Stimulated activated CD4-positive, alpha-beta T cell treated with anti-CD3 and anti-CD28 coated beads, TNF-alpha, amount 100 ng/mL, for 4 hours (primary cell): Measurements from ENCODE around the gene SLC25A12.
"Not testable (repeated sequence)": the region's sequence is repeated elsewhere in the genome, so short reads cannot be mapped to it uniquely, and the experiment has no call there.

ENCODE experiments used
- DNase-seq, 3 experiments: peaks; one replicate each; pipeline ENCODE4 v3.0.0-alpha.2; 2020; ENCODE audit warnings: low read depth in 3 of 3

Gene SLC25A12

GRCh38 chr2:171830039-171830438 is 64.0 kb downstream of the SLC25A12 start:
- no peak for DNase-seq

DNA sequence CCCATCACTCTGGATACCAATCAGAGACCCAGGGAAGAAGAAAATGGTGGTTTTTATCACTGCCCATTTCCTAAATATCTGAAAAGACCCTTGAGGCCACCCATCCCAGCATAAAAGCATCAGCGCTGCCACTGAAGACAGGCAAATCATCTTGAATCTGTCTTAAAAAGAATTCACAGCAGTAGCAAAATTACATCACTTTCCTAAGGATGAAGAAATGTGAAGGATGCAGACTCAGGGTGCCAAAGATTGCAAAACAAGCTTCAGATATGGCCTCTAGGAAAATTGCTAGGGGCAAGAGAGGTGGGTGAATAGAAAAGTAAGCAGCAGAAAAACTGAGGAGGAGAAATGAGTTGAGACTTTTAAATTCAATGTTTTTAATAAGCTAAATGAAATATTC is 70.0 kb downstream of the SLC25A12 start:
- no peak for DNase-seq

- no peak for DNase-seq
Measured at GRCh38 chr2:171822525-171823322, 71.3 kb downstream of the SLC25A12 start.

GRCh38 chr2:171819453-171819852 is 74.6 kb downstream of the SLC25A12 start:
- no peak for DNase-seq

DNA sequence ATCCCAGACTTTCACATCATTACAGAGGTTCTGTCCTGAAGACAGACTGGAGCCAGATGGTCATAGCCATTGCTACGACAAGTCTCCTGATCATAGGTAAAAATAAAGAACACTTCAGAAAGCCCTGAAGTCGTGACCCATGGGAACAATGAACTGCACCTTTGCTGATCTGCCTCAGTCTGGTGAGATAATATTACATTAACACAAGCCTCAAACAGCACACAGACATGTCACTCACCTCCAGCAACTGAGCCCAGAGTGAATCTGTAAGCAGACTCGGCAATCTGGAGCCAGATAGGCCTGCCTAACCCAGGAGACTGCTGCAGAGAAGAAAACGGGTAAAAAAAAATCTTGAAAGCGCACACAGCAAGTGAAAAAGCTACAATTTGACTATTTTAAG is 79.2 kb downstream of the SLC25A12 start:
- DNase-seq = no peak

DNA sequence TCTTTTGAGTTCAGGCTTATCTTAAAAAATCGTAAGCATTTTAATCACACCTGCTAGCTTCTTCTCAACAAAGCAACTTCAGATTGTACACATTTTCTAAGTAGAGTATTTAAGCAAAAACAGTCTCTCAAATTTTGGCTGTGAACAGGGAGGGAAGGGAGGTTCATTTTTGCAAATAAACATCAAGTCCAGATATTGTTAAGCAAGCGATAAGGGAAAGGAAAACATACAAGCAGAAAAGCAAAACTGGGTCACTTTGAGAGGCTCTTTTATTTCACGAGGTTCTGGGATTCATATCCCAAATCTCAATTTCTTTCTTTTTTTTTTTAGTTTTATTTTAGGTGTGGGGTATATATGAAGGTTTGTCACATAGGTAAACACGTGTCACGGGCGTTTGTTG is 79.9 kb downstream of the SLC25A12 start:
- no peak for DNase-seq

DNA sequence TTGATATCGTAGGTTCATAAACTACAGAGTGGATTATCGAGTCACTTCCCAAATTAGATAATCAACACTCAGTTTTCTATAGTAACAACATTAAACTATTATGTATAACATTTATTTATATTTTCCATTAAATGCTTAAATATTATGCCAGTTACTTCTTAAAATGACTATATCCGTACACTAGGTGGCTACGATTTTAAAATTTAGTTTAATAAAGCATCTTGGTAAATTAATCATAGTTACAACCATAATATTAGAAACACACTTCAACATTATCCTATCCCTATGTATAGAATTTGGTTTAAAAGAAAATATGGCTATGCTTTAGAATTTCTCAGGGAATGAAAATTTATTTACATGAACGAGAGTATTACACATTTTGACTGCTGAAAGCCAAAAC is 80.3 kb downstream of the SLC25A12 start:
- no peak for DNase-seq

DNA sequence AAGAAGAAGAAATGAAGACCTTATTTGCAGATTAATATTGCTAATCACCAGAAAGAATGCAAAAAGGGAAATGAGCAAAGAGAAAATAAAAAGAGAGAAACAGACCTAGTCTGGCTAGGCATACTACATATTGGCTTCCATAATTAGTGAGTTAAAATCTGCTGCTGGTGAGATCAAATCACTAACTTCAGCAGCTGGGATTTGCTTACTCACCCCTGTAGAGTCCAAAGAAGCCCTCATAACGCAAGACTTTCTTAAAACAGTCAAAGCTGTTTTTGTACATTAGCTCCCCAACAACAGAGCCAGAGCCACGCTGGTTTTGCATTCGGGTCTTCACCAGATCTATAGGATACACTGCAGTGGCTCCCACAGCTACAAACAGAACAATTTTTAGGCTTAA is 80.9 kb downstream of the SLC25A12 start:
- no peak for DNase-seq

GRCh38 chr2:171811245-171811628 is 82.8 kb downstream of the SLC25A12 start:
- no peak for DNase-seq

GRCh38 chr2:171810422-171811244 is 83.4 kb downstream of the SLC25A12 start:
- DNase-seq = no peak

- not testable (repeated sequence) for DNase-seq
Measured at GRCh38 chr2:171808885-171809284, 85.2 kb downstream of the SLC25A12 start.

DNA sequence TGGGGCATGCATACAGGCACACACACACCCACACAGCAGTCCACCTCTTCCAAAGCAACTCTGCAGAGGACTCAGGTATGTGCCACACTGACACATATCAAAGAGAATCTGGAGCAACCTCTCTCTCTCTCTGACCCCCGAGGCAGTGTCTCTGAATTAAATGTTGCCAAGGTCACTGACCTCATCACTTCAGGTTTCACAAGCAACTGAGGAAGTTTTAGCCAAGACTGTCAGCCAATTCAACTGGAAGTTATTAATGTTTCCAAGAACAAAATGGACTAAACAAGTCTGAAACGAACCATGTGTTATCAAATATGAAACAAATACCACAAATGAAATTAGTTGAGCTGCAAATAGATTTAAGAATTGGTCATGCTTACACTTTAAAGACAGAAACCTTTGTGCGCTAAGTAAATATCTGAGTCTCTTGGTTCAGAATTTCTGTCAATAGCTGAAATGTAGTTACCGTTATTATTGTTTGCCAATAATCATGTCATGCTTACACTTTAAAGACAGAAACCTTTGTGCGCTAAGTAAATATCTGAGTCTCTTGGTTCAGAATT is 86.1 kb downstream of the SLC25A12 start:
- DNase-seq = no peak

DNA sequence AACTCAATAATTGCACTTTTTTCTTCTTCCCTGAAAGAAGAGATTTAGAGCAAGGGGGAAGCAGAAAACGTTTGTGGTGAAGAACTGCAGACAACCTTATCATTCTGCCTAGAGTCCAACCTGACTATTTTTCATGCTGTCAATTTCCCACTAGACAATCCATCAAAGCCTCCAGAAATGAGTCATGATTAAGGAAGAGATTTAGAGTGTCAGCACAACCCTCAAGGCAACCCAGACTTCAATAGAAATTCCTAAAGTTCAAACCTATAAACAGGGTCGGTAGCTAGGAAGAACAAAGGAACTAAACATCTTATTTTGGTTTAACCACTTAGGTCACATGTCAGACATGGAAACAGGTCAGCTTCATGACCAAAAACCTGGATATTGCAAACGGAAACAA is 86.9 kb downstream of the SLC25A12 start:
- no peak for DNase-seq

GRCh38 chr2:171804456-171804855 is 89.6 kb downstream of the SLC25A12 start:
- DNase-seq = no peak

GRCh38 chr2:171803757-171804156 is 90.3 kb downstream of the SLC25A12 start:
- no peak for DNase-seq

DNA sequence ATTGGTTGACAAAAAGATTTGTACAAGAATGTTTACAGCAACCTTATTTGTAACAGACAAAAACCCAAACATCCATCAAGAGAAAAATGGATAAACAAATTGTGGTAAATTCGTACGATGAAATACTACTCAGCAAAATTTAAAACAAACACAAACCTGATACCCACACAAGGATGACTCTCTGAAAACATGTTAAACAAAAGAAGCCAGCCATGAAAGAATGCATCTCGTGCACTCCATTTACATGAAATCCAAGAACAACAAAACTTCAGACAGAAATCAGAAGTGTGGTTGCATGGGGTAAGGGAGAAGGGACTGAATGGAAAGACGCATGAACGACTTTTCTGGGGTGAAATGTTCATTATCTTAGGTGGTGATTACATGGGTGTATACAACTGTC is 93.4 kb downstream of the SLC25A12 start:
- no peak for DNase-seq

- no peak for DNase-seq
Measured at GRCh38 chr2:171798156-171798820, 95.8 kb downstream of the SLC25A12 start.

DNA sequence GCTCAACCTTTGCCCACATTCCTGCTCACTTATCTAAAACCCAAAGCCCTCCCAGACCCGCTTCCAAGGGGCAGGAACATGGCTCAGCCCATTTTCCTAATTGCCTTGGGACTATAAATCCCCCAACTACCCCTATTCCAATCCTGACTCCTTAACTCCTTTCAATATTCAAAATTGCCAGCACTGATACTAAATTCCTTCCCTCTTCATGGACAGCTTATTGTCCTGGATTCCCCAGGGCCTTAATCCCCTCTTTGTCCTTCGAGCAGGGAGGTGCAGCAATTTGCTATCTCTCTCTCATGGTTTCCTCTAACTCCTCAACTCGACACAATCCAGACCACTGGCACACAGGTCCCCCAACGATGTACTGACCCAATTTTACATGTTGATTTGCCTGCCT is 99.1 kb downstream of the SLC25A12 start:
- no peak for DNase-seq

DNA sequence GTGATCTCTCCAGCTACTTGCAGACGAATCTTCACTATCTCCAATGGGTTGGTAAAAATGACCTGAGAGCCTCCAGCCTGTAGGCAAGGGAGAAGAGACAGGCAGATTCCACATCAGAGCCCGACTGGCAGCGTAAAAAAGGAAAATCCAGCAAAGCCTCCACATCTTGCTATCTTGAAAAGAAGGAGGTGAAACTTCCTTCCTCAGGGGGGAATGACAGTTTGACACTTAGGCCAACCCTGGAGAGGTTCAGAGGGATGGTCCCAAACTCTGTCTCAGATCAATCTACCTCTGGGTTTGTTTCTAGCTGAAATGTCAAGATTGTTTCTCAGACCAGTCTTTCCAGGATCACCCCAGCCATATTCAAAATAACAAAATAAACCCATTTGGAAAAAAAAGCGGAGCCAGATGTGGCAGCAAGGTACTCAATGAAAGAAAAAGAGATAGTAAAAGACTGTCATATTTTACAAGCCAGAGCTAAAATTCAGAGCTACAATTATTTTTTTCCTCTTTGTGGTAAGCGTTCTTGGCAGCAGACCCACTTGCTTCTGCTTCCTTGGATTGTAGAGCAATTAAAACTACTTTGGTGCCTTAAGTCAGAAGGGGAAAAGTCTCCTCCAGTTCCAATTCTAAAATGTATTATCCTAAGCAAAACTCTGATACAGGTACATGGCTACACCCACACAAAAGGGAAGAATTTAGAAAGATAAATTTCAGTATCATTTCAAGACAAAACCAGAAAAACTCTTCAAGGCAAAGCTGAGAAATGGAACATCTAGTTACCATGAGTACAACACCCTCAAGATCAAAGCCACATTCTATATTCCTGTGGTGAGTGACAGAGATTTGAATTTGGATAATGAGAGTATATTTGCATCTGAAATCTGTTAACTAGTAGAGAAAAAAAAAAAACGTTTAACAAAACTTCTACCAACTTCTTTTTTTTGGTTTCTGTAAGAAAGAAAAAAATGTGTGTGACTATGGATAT is 100.1 kb downstream of the SLC25A12 start:
- DNase-seq = no peak

DNA sequence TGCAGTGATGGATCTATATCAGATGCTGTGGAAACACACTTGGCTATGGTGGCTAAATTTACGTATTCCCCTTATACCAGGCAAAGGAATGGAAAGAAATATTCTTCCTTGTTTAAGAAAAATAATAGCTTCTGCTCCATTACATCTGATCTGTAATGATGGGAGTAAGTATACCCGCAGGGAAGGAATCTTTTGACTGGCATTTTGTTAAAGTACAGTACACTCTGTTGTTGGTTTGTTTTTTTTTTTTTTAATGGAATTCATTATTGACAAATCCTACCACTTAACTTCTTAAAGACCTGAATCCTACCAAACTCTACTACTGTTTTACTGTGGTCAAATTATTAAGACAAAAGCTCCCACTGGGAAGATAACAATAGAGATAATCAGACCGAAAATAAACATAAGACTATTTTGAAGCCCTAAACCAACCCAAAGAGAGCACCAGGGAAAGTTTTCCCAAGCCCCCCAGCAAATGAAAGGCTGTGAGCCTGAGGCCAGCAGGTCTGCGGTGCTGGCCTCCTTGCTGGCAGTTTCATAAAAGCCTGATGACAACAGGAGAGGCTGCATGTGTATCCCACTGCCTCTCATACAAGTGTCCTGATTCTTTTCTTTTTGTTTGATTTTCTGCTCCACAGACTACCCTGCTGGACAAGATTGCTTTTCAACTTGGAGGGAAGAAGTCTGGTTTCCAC is 101.0 kb downstream of the SLC25A12 start:
- DNase-seq = no peak
